Mucosa of stomach (tissue), 1 donor: ENCODE data around the gene EPS8L2.
"Not testable (repeated sequence)": the region's sequence is repeated elsewhere in the genome, so short reads cannot be mapped to it uniquely, and the experiment has no call there.

Experiments
- H3K27me3 ChIP-seq: one replicate; pipeline ENCODE4 v1.7.0; 2013; ENCODE audit warnings: mild to moderate bottlenecking, low read length; ENCODE audit not compliant: control insufficient read depth, insufficient read depth
- H3K36me3 ChIP-seq: one replicate; pipeline ENCODE4 v1.7.0; 2013; ENCODE audit warnings: low read length; ENCODE audit not compliant: control insufficient read depth, insufficient read depth
- H3K4me1 ChIP-seq: one replicate; pipeline ENCODE4 v1.7.0; 2013; ENCODE audit warnings: mild to moderate bottlenecking, low read length; ENCODE audit not compliant: control insufficient read depth, insufficient read depth
- H3K4me3 ChIP-seq: one replicate; pipeline ENCODE4 v1.7.0; 2013; ENCODE audit warnings: low read length
- H3K9ac ChIP-seq: one replicate; pipeline ENCODE4 v1.7.0; 2013; ENCODE audit warnings: mild to moderate bottlenecking, low read length, moderate library complexity
- H3K9me3 ChIP-seq: one replicate; pipeline ENCODE4 v1.7.0; 2013; ENCODE audit warnings: mild to moderate bottlenecking, low read length, moderate library complexity; ENCODE audit not compliant: control insufficient read depth
- donor health status: Pancreatic carcinoma.

EPS8L2 gene

DNA sequence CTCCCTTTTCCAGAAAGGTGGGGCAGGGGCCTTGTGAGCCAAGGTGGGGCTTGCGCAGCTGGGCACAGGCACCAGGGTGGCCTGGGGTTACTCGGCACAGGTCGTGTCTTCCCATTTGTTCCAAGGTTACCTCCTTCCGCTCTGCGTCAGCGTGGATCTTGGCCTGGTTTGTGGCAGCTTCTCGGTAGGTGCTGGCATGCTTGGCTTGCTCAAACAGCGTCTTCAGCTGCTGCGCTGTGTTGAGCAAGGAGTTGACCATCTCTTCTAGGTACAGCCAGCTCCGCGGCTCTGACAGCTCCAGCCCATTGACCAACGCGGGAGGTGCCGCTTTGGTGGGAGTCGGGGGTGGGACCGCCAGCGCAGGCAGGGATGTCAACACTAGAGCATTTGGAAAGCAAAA lies 31.6 kb upstream of the EPS8L2 start:
- Histone ChIP-seq H3K27me3 (no peaks in the 10 kb centered on the region), H3K4me1 (no peaks in the 10 kb centered on the region), H3K9me3 (no peaks in the 10 kb centered on the region), H3K36me3 (no peaks in the 10 kb centered on the region), H3K9ac (no peak overlapping the region), H3K4me3 (no peak overlapping the region)

DNA sequence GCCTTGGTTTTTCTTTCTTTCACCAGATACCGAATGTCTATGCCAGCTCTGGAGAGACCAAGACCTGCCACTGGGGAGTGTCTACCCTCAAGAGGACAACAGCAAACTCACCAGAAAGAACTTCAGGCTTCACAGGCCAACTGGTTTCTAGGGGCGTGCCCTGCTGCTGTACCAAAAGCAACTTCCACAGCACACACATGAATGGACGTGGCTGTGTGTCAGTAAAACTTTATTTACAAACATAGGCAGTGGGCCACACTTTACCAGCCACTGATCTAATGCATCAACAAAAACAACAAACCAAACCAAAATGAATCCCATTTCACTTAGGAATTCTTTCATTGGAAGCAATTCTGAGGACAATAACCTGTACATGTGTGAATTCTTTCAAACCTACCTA lies 27.7 kb upstream of the EPS8L2 start:
- H3K4me3 ChIP-seq: no peak overlapping the region
- no peaks in the 10 kb centered on the region for H3K36me3 ChIP-seq
- H3K4me1 ChIP-seq: no peaks in the 10 kb centered on the region
- H3K9me3 ChIP-seq: no peaks in the 10 kb centered on the region
- no peak overlapping the region for H3K9ac ChIP-seq
- no peaks in the 10 kb centered on the region for H3K27me3 ChIP-seq

DNA sequence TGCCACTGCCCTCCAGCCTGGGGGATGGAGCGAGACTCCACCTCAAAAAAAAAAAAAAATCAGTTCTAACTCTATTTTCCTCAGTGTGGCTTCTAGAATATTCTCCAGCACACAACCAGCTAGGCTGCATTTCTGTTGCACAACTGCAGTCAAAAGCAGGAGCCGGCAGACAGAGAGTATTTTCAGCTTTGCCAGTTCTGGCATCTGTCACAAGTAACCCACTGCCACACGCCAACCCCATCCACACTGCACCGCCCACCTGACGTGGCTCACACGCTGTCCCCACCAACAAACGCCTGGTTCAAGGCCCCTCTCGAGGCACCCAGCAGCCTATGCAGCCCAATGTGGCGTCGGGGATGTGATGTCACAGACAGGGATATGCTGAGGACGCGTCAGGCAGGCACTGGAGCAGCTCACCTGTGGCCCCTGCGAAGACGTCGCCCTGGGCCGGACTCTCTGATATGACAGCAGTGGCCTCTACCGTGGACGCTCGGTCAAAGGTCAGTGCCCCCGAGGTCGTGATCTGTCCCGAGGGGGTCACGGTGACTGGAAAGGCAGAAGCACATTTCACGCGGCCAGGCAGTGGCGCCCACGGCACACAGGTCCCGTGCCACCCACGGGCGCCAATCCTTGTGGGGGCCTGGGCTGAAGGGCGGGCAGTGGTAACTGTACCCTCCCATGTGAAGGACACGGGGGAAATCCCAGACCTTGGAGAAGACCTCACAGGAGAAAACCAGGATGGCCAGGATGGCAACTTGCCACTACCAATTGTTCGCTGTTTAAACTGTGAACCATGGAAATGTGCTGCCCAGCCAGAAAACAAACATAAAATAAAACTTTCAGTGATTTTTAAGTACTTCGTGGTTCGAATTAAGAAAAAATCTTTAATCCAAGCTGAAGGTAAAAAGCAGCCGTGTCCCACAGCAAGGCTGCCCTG lies 26.5 kb upstream of the EPS8L2 start:
- Histone ChIP-seq H3K4me3 (no peak overlapping the region), H3K9ac (no peak overlapping the region), H3K4me1 (no peaks in the 10 kb centered on the region), H3K9me3 (no peaks in the 10 kb centered on the region), H3K27me3 (no peaks in the 10 kb centered on the region), H3K36me3 (no peaks in the 10 kb centered on the region)

DNA sequence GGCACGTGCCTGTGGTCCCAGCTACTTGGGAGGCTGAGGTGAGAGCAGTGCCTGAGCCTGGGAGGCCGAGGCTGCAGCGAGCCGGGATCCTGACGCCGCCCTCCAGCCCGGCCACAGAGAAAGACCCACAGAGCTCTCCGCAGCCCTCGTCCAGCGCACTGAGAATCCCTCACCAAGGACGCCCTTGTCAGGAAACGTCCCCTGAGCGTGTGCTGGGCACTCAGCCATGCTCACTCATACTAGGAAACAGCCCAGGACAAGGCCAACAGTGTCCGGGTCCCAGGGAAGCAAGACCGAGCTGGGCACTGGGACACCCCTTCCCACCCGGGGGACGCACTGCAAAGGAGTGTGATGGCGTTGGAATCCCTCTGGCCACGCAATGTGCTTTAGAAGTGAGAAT lies 25.6 kb upstream of the EPS8L2 start:
- H3K4me3 ChIP-seq: no peak overlapping the region
- H3K9me3 ChIP-seq: no peaks in the 10 kb centered on the region
- no peaks in the 10 kb centered on the region for H3K4me1 ChIP-seq
- no peaks in the 10 kb centered on the region for H3K36me3 ChIP-seq
- no peak overlapping the region for H3K9ac ChIP-seq
- H3K27me3 ChIP-seq: no peaks in the 10 kb centered on the region

DNA sequence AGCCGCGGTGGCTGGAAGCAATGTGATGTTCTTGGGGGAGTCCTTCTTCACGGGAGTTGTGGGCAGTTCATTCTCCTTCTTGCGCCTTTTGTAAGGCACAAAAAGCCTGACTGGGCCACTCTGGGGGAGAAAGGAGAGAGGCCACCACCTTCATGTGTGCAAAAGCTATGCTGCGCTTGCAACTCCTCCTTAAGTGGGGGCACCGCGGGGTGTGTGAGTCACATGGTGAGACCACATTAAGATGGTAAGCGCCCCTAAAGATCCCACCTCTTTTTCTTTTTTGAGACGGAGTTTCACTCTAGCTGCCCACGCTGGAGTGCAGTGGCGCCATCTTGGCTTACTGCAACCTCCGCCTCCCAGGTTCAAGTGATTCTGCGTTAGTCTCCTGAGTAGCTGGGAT lies 25.1 kb upstream of the EPS8L2 start:
- Histone ChIP-seq H3K4me1 (no peaks in the 10 kb centered on the region), H3K36me3 (no peaks in the 10 kb centered on the region), H3K27me3 (no peaks in the 10 kb centered on the region), H3K9me3 (no peaks in the 10 kb centered on the region), H3K4me3 (no peak overlapping the region), H3K9ac (no peak overlapping the region)

DNA sequence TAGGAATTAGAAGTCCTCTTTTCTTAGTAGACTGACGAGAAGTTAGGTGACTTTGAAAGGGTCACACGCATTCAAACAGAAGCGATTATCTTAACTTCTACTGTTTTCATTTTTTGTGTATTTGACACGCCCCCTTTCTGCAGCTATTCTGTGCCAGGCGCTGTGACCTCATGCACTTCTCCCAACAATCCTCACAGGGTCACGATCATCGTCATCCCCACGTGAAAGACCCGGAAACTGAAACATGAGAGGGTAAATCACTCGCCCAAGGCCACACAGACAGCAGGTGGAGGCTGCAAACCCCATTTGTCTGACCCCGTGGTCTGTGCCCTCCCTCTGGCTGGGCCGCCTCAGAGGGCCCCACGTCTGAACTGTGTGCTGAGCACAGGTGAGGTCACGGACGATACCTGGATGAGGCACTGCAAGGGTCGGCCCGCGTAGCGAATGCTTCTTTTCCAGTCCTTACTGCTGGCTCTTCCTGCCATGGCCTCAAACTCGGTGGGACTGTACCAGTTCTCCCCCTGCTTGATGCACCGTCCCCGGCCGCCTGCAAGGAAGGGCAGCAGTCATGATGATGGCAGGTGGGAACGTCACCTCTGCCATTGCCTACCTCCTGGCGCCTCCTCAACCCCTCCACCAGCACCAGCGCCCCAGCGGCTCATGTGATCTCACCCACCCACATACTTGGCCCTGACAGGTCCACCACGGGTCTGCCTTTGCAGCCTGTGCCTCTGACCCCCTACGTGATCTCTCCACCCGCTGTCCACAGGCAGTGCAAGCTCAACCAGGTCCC lies 19.4 kb upstream of the EPS8L2 start:
- Histone ChIP-seq H3K27me3 (no peaks in the 10 kb centered on the region), H3K4me3 (no peak overlapping the region), H3K36me3 (peaks cover 5% of the 10 kb centered on the region)

DNA sequence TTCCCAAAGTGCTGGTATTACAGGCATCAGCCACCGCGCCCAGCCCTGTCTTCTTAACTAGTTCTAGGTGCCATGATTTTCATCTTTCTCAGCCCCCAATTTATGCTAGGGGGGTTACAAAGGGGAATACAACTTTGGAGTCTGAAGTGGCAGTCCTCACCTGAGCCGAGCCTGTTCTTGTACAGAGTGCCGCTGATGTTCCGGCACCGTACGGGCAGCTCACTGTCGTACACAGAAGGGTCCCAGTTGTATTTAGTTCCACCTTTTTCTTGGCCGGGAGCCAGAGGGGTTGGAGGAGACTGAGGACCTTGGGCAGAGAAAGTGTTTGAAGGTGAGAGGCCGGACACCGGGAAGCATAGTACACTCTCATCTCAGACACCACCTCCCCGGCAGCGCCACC lies 18.3 kb upstream of the EPS8L2 start:
- Histone ChIP-seq H3K4me3 (no peak overlapping the region), H3K27me3 (no peaks in the 10 kb centered on the region), H3K36me3 (peaks cover 5% of the 10 kb centered on the region), H3K9ac (no peak overlapping the region), H3K9me3 (no peaks in the 10 kb centered on the region), H3K4me1 (no peaks in the 10 kb centered on the region)

More for the DNA sequence above, 19.4 kb upstream of the EPS8L2 start:
- H3K9me3 ChIP-seq: no peaks in the 10 kb centered on the region
- H3K9ac ChIP-seq: no peak overlapping the region
- H3K4me1 ChIP-seq: no peaks in the 10 kb centered on the region

DNA sequence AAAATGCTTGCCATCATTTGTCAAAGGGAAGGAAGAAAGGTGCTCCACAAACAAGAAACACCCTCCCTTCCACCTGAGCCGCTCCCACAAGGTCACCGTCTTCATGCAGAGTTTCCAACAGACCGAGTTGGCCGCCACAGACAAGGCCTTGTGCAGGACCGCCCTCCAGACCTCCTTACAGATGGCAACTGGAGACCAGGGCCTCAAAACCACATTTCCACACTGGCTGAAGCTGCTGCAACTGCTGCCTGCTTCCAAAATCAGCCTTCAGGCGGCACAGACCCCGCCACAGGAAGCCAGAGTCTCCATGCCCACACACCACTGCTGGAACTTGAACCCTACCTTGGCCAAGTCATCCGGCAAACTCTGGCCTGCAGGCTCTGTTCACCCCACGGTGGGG lies 17.4 kb upstream of the EPS8L2 start:
- Histone ChIP-seq H3K9me3 (no peaks in the 10 kb centered on the region), H3K4me1 (peaks cover 5% of the 10 kb centered on the region), H3K27me3 (no peaks in the 10 kb centered on the region), H3K9ac (no peak overlapping the region), H3K4me3 (no peak overlapping the region), H3K36me3 (peaks cover 5% of the 10 kb centered on the region)

DNA sequence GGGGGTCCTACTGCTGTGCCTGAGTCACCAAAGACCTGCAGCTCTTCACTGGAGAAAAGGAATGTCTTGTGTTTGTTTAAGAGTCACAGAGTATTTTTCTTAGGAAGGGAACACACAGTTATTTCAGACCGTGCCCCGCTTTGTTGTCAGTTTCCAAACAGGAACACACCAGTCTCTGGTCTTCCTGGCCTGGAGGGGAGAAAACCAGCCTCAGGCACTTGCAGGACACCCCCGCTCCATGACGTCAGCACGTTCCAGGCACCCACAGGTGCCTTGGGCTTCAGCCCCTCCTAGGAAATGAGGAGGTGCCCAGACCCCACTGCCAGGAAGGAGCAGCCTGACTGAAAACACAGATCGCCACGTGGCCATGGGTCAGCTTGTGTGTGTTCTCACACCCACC lies 16.4 kb upstream of the EPS8L2 start:
- H3K4me3 ChIP-seq: no peak overlapping the region
- no peaks in the 10 kb centered on the region for H3K27me3 ChIP-seq
- H3K9me3 ChIP-seq: no peaks in the 10 kb centered on the region
- H3K9ac ChIP-seq: no peak overlapping the region
- H3K36me3 ChIP-seq: peaks cover 5% of the 10 kb centered on the region
- H3K4me1 ChIP-seq: peaks cover 12% of the 10 kb centered on the region

DNA sequence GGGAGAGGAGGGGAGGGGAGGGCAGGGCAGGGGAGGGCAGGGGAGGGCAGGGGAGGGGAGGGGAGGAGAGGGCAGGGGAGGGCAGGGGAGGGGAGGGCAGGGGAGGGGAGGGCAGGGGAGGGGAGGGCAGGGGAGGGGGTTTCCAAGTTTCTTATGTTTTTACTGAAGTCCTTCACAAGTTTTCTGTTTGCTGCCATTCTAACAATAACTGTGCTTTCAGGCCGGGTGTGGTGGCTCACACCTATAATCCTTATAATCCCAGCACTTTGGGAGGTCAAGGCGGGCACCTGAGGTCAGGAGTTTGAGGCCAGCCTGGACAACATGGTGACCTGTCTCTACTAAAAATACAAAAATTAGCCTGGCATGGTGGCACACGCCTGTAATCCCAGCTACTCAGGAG lies 15.8 kb upstream of the EPS8L2 start:
- peaks cover 12% of the 10 kb centered on the region for H3K4me1 ChIP-seq
- not testable (repeated sequence) for H3K36me3 ChIP-seq, H3K4me3 ChIP-seq, H3K9me3 ChIP-seq, H3K9ac ChIP-seq, H3K27me3 ChIP-seq

DNA sequence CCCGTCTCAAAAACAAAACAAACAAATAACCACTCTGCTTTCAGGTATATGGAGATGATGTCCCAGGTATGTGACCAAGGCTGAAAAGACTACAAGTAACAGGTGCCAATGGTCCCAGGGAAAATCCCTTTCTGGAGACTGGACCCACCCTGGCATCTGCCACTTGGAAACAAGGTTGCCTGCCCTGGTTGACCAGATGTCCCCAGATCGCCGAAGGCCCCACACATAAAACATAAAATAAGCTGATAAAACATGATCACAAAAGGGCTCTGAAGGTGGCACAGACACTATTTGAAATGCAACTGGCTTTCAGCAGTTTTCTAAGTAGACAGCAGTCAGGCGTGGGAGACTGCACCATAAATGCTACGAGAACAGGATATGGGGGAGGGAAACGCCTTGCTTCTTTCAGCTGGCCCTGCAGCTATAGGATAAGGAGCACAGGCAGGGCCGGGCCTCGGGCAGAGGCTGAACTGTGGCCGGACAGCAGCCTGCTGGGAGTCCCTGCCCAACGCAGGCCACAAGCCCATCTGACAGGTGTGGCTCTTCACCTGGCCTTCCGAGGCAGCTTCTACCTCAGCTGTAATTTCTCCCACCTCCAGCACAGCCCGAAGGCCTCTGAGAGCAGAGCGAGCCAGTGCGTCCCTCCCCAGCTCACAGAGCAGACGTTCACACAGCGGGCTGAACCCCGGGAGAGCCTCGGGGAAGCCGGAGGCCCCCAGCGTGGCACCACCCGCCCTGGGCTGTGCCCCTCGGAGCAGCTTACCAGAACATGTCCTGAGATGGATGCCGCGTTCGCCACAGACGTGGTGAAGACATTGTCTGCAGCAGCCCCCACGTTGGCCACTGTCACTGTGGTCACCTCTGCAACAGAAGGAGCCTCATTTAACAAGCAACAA lies 15.0 kb upstream of the EPS8L2 start:
- no peaks in the 10 kb centered on the region for H3K9me3 ChIP-seq
- no peak overlapping the region for H3K4me3 ChIP-seq
- peaks cover 12% of the 10 kb centered on the region for H3K4me1 ChIP-seq
- no peaks in the 10 kb centered on the region for H3K27me3 ChIP-seq
- H3K9ac ChIP-seq: no peak overlapping the region
- H3K36me3 ChIP-seq: peaks cover 5% of the 10 kb centered on the region
